ENCODE results near the gene PUDP.

GRCh38 chrX:7090641-7091040 is 57.3 kb downstream of the PUDP start:
- TF ChIP-seq POLR2AphosphoS5 (IDR thresholded peaks at IDR 0.05) (no peak), CTCF (IDR thresholded peaks at IDR 0.05) (no peak), POLR2A (IDR thresholded peaks at IDR 0.05) (no peak)
